Left ventricle myocardium inferior (tissue), 1 donor: ENCODE data around the gene DLG2. TPM values are rescaled to one million over a fixed set of nuclear protein-coding genes. Genes with fewer than 3 reads are reported as not detected.
A peak's percentile ranks its signal among the peaks of the same experiment; 100 is the strongest.

Experiments used
- DNase-seq: peaks from one replicate; pipeline ENCODE4 v3.0.0-alpha.2; 2020
- H3K27ac ChIP-seq: fragments of 200-600 bp; replicated peaks from 2 replicates; pipeline ENCODE4 v1.8.0; 2021
- H3K27me3 ChIP-seq: fragments of 200-600 bp; 2 replicates; pipeline ENCODE4 v1.8.0; 2021; ENCODE audit warnings: low read depth
- H3K36me3 ChIP-seq: fragments of 200-600 bp; 2 replicates; pipeline ENCODE4 v1.8.0; 2021
- H3K4me1 ChIP-seq: fragments of 200-600 bp; 2 replicates; pipeline ENCODE4 v1.8.0; 2021
- H3K4me3 ChIP-seq: fragments of 200-600 bp; 2 replicates; pipeline ENCODE4 v1.8.0; 2021; ENCODE audit warnings: mild to moderate bottlenecking, moderate library complexity
- H3K9me3 ChIP-seq: fragments of 200-600 bp; replicated peaks from 2 replicates; pipeline ENCODE4 v1.8.0; 2021
- intact Hi-C: fragments of 100-400 bp; cut with micrococcal nuclease; formaldehyde crosslinking; loops from one replicate; pipeline ENCODE4 v1.11.0; 2022
- total RNA-seq: library from RNA; stranded (reverse); fragmentation: NEBNext Ultra II Directional; extraction: Animal tissue kit (Norgen Biotek cat#: 25700); gene quantifications from one replicate; pipeline ENCODE4 v1.2.1, GENCODE V29; 2021
- TF ChIP-seq, protein P1 (sequence below): fragments of 200-600 bp; IDR thresholded peaks from 2 replicates; pipeline ENCODE4 v1.8.0; 2021; ENCODE audit warnings: antibody characterized with exemption, mild to moderate bottlenecking, borderline replicate concordance
- donor health status: DM: no; HTN: yes; CAD: no; lungs with severe emphysema.

DLG2 gene
- total RNA-seq, 1 donor from 2014 or later: 6.5 TPM

GRCh38 chr11:85539029-85539689 is 88.0 kb downstream of the DLG2 start:
- Histone ChIP-seq H3K9me3 (peaks cover 11% of the 10 kb centered on the region), H3K27me3 (no peaks in the 10 kb centered on the region), H3K27ac (peak overlapping the region; percentile 43), H3K4me3 (no peak overlapping the region), H3K36me3 (peaks cover 15% of the 10 kb centered on the region), H3K4me1 (peaks cover 32% of the 10 kb centered on the region)
- intact Hi-C loops: no loop called here
- DNase-seq: no peak
- TF ChIP-seq, protein P1, sequence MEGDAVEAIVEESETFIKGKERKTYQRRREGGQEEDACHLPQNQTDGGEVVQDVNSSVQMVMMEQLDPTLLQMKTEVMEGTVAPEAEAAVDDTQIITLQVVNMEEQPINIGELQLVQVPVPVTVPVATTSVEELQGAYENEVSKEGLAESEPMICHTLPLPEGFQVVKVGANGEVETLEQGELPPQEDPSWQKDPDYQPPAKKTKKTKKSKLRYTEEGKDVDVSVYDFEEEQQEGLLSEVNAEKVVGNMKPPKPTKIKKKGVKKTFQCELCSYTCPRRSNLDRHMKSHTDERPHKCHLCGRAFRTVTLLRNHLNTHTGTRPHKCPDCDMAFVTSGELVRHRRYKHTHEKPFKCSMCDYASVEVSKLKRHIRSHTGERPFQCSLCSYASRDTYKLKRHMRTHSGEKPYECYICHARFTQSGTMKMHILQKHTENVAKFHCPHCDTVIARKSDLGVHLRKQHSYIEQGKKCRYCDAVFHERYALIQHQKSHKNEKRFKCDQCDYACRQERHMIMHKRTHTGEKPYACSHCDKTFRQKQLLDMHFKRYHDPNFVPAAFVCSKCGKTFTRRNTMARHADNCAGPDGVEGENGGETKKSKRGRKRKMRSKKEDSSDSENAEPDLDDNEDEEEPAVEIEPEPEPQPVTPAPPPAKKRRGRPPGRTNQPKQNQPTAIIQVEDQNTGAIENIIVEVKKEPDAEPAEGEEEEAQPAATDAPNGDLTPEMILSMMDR: no peak

DNA sequence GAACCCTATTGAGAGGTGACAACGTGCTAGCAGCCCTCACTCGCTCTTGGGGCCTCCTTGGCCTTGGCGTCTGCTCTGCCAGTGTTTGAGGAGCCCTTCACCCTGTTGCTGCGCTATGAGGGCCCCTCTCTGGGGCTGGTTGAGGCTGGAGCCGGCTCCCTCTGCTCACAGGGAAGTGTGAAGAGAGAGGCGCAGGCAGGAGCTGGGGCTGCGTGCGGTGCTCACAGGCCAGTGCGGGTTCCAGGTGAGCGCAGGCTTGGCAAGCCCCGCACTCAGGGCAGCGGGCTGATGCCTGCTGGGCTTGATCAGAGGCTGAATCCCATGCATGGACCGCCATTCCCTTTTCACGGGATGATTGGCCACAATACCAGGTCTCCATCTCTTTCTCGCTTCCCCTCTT is 90.7 kb downstream of the DLG2 start:
- TF ChIP-seq, protein P1: no peak
- intact Hi-C loops: no loop called here
- H3K4me3 ChIP-seq: no peak overlapping the region
- peaks cover 29% of the 10 kb centered on the region for H3K4me1 ChIP-seq
- no peak for DNase-seq
- no peak overlapping the region for H3K27ac ChIP-seq
- H3K9me3 ChIP-seq: peaks cover 8% of the 10 kb centered on the region
- peaks cover 15% of the 10 kb centered on the region for H3K36me3 ChIP-seq
- no peaks in the 10 kb centered on the region for H3K27me3 ChIP-seq

DNA sequence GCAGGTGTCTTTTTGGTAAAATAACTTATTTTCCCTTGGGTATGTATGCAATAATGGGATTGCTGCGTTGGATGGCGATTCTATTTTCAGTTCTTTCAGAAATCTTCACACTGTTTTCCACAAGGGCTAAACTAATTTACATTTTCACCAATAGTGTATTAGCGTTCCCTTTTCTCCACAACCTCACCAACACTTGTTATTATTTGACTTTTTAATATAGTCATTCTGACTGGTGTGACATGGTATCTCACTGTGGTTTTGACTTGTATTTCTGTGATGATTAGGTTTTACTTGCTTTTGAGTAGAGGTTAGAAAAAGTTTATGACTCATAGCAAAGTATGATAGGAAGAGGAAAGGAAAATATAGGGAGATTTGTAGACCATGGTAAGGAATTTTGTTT is 92.3 kb downstream of the DLG2 start:
- Histone ChIP-seq H3K4me3 (no peak overlapping the region), H3K27me3 (no peaks in the 10 kb centered on the region), H3K27ac (no peak overlapping the region), H3K36me3 (peaks cover 15% of the 10 kb centered on the region), H3K4me1 (peaks cover 20% of the 10 kb centered on the region), H3K9me3 (peaks cover 8% of the 10 kb centered on the region)
- no peak for DNase-seq
- TF ChIP-seq, protein P1: no peak
- intact Hi-C loops: no loop called here

DNA sequence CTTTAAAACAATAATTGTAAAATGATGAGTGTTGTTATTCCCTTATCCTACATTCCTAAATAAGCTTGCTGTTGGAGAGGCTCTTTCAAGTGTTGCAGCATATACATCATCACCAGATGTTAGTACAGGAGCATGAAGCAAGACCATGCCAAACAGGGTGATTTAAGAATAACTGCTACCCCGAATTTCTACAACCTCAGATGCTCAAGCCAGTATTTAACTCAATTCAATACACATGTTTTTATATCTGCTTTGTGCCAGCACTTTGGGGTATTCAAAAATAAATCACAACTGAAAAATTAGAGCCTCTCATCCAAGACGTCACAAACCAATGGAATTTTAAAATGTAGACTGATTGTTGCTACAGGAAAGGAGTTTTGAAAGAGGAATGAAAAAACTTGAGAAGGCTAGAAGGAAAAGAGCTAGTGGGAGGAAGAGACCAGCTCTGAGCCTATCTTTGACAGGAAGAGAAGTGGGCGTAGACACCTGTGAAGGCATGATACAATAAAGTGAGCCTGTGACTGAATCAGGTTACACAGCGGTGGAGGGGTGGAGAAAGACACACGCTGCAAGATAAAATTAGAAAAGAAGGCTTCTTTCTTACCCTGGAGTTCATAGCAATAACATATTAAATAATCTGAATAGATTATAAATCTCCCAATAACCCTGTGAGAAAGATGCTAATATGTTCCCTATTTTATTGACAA is 95.8 kb downstream of the DLG2 start:
- TF ChIP-seq, protein P1: no peak
- Histone ChIP-seq H3K4me1 (peaks cover 7% of the 10 kb centered on the region), H3K27me3 (no peaks in the 10 kb centered on the region), H3K27ac (no peak overlapping the region), H3K9me3 (peaks cover 8% of the 10 kb centered on the region), H3K36me3 (peaks cover 5% of the 10 kb centered on the region), H3K4me3 (no peak overlapping the region)
- intact Hi-C loops: no loop called here
- no peak for DNase-seq

- H3K27ac ChIP-seq: peak overlapping the region; percentile 7
- intact Hi-C loops: no loop called here
Observed at GRCh38 chr11:85530634-85531033, 96.5 kb downstream of the DLG2 start.

More at GRCh38 chr11:85530634-85531033, 96.5 kb downstream of the DLG2 start:
- Histone ChIP-seq H3K27me3 (no peaks in the 10 kb centered on the region), H3K4me1 (peaks cover 7% of the 10 kb centered on the region), H3K36me3 (peaks cover 4% of the 10 kb centered on the region), H3K9me3 (peaks cover 8% of the 10 kb centered on the region), H3K4me3 (no peak overlapping the region)
- TF ChIP-seq, protein P1: no peak
- DNase-seq: no peak
